LNCaP clone FGC (cell line): Measurements from ENCODE around the gene PLAAT3.
"Not testable (repeated sequence)": the region's sequence is repeated elsewhere in the genome, so short reads cannot be mapped to it uniquely, and the experiment has no call there.

Experiments
- DNase-seq: peaks from one replicate; pipeline ENCODE4 v3.0.0-alpha.2; 2011; ENCODE audit warnings: low read depth
- H3K4me3 ChIP-seq: 2 replicates; pipeline ENCODE4 v1.5.1; 2011; ENCODE audit warnings: mild to moderate bottlenecking, low read depth, low read length, control low read depth
- CTCF ChIP-seq: IDR thresholded peaks from 2 replicates; pipeline ENCODE4 v1.5.1; 2012; ENCODE audit warnings: mild to moderate bottlenecking; ENCODE audit not compliant: control insufficient read depth, insufficient read depth; ENCODE audit errors: extremely low read depth

PLAAT3 gene

GRCh38 chr11:63609536-63609935 lies 4.7 kb downstream of the PLAAT3 start:
- no peak for TF ChIP-seq CTCF
- no peak for DNase-seq
- no peak overlapping the region for H3K4me3 ChIP-seq

GRCh38 chr11:63608353-63609345 lies 5.6 kb downstream of the PLAAT3 start:
- H3K4me3 ChIP-seq = no peak overlapping the region
- DNase-seq = no peak
- no peak for TF ChIP-seq CTCF

- DNase-seq = no peak
- no peak overlapping the region for H3K4me3 ChIP-seq
- TF ChIP-seq CTCF = no peak
Observed at GRCh38 chr11:63603180-63603518, 11.1 kb downstream of the PLAAT3 start.

- not testable (repeated sequence) for DNase-seq, H3K4me3 ChIP-seq
Observed at GRCh38 chr11:63602290-63603179, 11.7 kb downstream of the PLAAT3 start.

GRCh38 chr11:63599211-63600122 lies 14.8 kb downstream of the PLAAT3 start:
- no peak overlapping the region for H3K4me3 ChIP-seq
- no peak for TF ChIP-seq CTCF
- DNase-seq = no peak

GRCh38 chr11:63598556-63598955 lies 15.7 kb downstream of the PLAAT3 start:
- no peak for TF ChIP-seq CTCF
- no peak for DNase-seq
- no peak overlapping the region for H3K4me3 ChIP-seq
